K562 (cell line): Measurements from ENCODE around the gene CHAD. TPM values are rescaled to one million over a fixed set of nuclear protein-coding genes. Genes with fewer than 3 reads are reported as not detected.

Source experiments
- ARID3B ChIP-seq: fragments of 250-450 bp; sonication (Bioruptor Pico); IDR thresholded peaks from 2 replicates; pipeline ENCODE4 v1.4.0; 2020; ENCODE audit warnings: borderline replicate concordance
- E2F3 ChIP-seq: fragments of 250-450 bp; sonication (Bioruptor Pico); IDR thresholded peaks from 2 replicates; pipeline ENCODE4 v1.4.0; 2020; ENCODE audit warnings: mild to moderate bottlenecking
- MEIS2 ChIP-seq: fragments of 450-650 bp; IDR thresholded peaks from 2 replicates; pipeline ENCODE4 v1.6.1; 2014; ENCODE audit warnings: mild to moderate bottlenecking; ENCODE audit not compliant: partially characterized antibody
- NCOA2 ChIP-seq, 2 experiments: fragments of 450-650 bp; IDR thresholded peaks; 2 replicates each; pipeline ENCODE4 v1.6.1; 2018; ENCODE audit warnings: mild to moderate bottlenecking in 2 of 2, moderate library complexity in 1 of 2; ENCODE audit not compliant: partially characterized antibody in 2 of 2
- SIN3A ChIP-seq, 2 experiments: fragments of 150-350 bp in 1 of 2; IDR thresholded peaks; 2 replicates each; pipeline ENCODE4 v1.6.1; 2011 to 2016; ENCODE audit warnings: borderline replicate concordance in 2 of 2, low read depth in 2 of 2, low read length in 2 of 2, mild to moderate bottlenecking in 2 of 2, moderate library complexity in 2 of 2; ENCODE audit not compliant: control insufficient read depth in 1 of 2
- SMARCE1 ChIP-seq: fragments of 450-650 bp; IDR thresholded peaks from 2 replicates; pipeline ENCODE4 v1.7.1; 2016; ENCODE audit warnings: mild to moderate bottlenecking
- TCF7L2 ChIP-seq: fragments of 150-350 bp; IDR thresholded peaks from 2 replicates; pipeline ENCODE4 v1.6.1; 2016; ENCODE audit warnings: low read depth, mild to moderate bottlenecking, low read length, moderate library complexity
- polyA plus RNA-seq, 8 experiments: library from polyadenylated mRNA; depleted of rRNA in 4 of 8; stranded (reverse) in 5 of 8; unstranded in 3 of 8; fragments of >200 nt; fragmentation: Nextera tagmentation in 2 of 8; fragmentation: Illumina TruSeq in 1 of 8; extraction: Ambion mirVana in 2 of 8; extraction: Trizol in 1 of 8; gene quantifications; 2 replicates each; pipeline versions ENCODE4 v1.2.1 to v1.2.3, GENCODE V29; 2011 to 2014; ENCODE audit warnings: inconsistent platforms in 1 of 8, missing spikeins in 1 of 8
- total RNA-seq, 7 experiments: library from RNA; depleted of rRNA in 6 of 7; stranded (reverse); fragments of >200 nt in 6 of 7; fragmentation: Illumina TruSeq in 2 of 7; extraction: Trizol in 2 of 7; gene quantifications; 2 replicates each; pipeline versions ENCODE4 v1.2.1 to v1.2.3, GENCODE V29; 2011 to 2021; ENCODE audit warnings: low replicate concordance in 1 of 7
- TF ChIP-seq, protein P1 (sequence below): fragments of 450-650 bp; IDR thresholded peaks from 2 replicates; pipeline ENCODE4 v1.6.1; 2017; ENCODE audit warnings: antibody characterized with exemption, mild to moderate bottlenecking
- TF ChIP-seq, protein P2 (sequence below): sonication (generic); formaldehyde crosslinking; IDR thresholded peaks from 2 replicates; pipeline ENCODE4 v1.8.0; 2023; ENCODE audit warnings: mild to moderate bottlenecking, missing genetic modification reagents

Gene CHAD
- total and polyA plus RNA-seq, 9 of the 15 experiments (the other 6 are each of a cell fraction or from before 2014, with no cell fraction given) = not detected

GRCh38 chr17:50445730-50446325 is 22.9 kb downstream of the CHAD start (continued):
- TF ChIP-seq ARID3B (CRISPR knock-in tag) (no peak), SMARCE1 (no peak), TCF7L2 (no peak), SIN3A (IDR thresholded peaks at IDR 0.05; ENCODE audit: borderline replicate concordance in 2 of 2, control insufficient read depth in 1 of 2, low read depth in 2 of 2, low read length in 2 of 2) (no peak), MEIS2 (no peak), NCOA2 (IDR thresholded peaks at IDR 0.05; ENCODE audit: partially characterized antibody in 2 of 2) (no peak), E2F3 (CRISPR knock-in tag) (no peak)
- TF ChIP-seq, protein P1, sequence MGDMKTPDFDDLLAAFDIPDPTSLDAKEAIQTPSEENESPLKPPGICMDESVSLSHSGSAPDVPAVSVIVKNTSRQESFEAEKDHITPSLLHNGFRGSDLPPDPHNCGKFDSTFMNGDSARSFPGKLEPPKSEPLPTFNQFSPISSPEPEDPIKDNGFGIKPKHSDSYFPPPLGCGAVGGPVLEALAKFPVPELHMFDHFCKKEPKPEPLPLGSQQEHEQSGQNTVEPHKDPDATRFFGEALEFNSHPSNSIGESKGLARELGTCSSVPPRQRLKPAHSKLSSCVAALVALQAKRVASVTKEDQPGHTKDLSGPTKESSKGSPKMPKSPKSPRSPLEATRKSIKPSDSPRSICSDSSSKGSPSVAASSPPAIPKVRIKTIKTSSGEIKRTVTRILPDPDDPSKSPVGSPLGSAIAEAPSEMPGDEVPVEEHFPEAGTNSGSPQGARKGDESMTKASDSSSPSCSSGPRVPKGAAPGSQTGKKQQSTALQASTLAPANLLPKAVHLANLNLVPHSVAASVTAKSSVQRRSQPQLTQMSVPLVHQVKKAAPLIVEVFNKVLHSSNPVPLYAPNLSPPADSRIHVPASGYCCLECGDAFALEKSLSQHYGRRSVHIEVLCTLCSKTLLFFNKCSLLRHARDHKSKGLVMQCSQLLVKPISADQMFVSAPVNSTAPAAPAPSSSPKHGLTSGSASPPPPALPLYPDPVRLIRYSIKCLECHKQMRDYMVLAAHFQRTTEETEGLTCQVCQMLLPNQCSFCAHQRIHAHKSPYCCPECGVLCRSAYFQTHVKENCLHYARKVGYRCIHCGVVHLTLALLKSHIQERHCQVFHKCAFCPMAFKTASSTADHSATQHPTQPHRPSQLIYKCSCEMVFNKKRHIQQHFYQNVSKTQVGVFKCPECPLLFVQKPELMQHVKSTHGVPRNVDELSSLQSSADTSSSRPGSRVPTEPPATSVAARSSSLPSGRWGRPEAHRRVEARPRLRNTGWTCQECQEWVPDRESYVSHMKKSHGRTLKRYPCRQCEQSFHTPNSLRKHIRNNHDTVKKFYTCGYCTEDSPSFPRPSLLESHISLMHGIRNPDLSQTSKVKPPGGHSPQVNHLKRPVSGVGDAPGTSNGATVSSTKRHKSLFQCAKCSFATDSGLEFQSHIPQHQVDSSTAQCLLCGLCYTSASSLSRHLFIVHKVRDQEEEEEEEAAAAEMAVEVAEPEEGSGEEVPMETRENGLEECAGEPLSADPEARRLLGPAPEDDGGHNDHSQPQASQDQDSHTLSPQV = no peak
- TF ChIP-seq, protein P2, sequence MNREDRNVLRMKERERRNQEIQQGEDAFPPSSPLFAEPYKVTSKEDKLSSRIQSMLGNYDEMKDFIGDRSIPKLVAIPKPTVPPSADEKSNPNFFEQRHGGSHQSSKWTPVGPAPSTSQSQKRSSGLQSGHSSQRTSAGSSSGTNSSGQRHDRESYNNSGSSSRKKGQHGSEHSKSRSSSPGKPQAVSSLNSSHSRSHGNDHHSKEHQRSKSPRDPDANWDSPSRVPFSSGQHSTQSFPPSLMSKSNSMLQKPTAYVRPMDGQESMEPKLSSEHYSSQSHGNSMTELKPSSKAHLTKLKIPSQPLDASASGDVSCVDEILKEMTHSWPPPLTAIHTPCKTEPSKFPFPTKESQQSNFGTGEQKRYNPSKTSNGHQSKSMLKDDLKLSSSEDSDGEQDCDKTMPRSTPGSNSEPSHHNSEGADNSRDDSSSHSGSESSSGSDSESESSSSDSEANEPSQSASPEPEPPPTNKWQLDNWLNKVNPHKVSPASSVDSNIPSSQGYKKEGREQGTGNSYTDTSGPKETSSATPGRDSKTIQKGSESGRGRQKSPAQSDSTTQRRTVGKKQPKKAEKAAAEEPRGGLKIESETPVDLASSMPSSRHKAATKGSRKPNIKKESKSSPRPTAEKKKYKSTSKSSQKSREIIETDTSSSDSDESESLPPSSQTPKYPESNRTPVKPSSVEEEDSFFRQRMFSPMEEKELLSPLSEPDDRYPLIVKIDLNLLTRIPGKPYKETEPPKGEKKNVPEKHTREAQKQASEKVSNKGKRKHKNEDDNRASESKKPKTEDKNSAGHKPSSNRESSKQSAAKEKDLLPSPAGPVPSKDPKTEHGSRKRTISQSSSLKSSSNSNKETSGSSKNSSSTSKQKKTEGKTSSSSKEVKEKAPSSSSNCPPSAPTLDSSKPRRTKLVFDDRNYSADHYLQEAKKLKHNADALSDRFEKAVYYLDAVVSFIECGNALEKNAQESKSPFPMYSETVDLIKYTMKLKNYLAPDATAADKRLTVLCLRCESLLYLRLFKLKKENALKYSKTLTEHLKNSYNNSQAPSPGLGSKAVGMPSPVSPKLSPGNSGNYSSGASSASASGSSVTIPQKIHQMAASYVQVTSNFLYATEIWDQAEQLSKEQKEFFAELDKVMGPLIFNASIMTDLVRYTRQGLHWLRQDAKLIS (CRISPR knock-in tag) = no peak
